ENCODE data around the gene METTL1. TPM values are rescaled to one million over a fixed set of nuclear protein-coding genes. Genes with fewer than 3 reads are reported as not detected.

METTL1 gene
- total and polyA plus RNA-seq, 7 experiments from 2014 or later, result 11.8 to 30.9 (median 16.0) TPM

DNA sequence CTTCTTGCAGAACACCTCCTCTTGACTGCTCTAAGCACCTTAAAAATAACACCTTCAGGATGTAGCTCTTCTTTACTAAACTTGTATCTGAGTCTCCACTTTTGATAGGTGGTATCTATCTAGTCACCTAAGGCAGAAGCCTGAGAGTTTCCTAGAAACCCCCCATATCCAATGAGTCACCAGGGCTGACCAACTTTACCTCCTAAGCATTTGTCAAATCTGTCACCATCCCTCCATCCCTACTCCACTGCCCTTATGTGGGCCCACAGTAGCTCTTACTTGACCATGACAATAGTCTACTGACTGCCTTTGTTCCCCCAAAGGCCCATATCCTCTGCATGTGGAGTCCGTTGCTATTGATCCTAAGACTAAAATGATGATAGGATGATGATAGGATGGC, 30.7 kb upstream of the METTL1 start:
- Mint-ChIP-seq H3K9me3 (no peaks in the 10 kb centered on the region), H3K27me3 (no peaks in the 10 kb centered on the region), H3K27ac (no peak overlapping the region), H3K4me3 (no peak overlapping the region), H3K4me1 (peaks cover 0 to 7% (median 0%) of the 10 kb centered on the region in 7 donors), H3K36me3 (peaks cover 5 to 34% (median 6%) of the 10 kb centered on the region in 5 donors)
- no peak for ATAC-seq
- Histone ChIP-seq H3K27me3 (ENCODE audit: control insufficient read depth in 2 of 2, insufficient read depth in 2 of 2, low read length in 2 of 2) (no peaks in the 10 kb centered on the region), H3K4me1 (ENCODE audit: control insufficient read depth in 2 of 2, insufficient read depth in 2 of 2, low read length in 2 of 2) (no peaks in the 10 kb centered on the region), H3K9me3 (ENCODE audit: control insufficient read depth in 2 of 3, low read length in 3 of 3) (no peaks in the 10 kb centered on the region), H3K4me3 (ENCODE audit: low read length) (no peak overlapping the region), H3K36me3 (ENCODE audit: control insufficient read depth in 2 of 3, insufficient read depth in 3 of 3, low read length in 3 of 3) (peaks cover 0 to 49% (median 9%) of the 10 kb centered on the region in 3 experiments), H3K27ac (ENCODE audit: low read depth, low read length) (no peak overlapping the region)
- POLR2A ChIA-PET, result interaction anchor here (1.0 to 1.6 kb wide), 2 partner anchors 20 to 44 kb away, joined by 3 to 4 read pairs; partner anchors contain the start of gene CTDSP2
- intact Hi-C loops (cut with micrococcal nuclease), result loop anchor here (1.0 kb wide), 4 partner anchors 29 to 103 kb away; no protein-coding TSS in a partner anchor
- CTCF ChIA-PET, result interaction anchor here (0.6 to 3.9 kb wide), 16 partner anchors 9 to 220 kb away, joined by 3 to 53 read pairs (median 5); no protein-coding TSS in a partner anchor
- no peak for DNase-seq

DNA sequence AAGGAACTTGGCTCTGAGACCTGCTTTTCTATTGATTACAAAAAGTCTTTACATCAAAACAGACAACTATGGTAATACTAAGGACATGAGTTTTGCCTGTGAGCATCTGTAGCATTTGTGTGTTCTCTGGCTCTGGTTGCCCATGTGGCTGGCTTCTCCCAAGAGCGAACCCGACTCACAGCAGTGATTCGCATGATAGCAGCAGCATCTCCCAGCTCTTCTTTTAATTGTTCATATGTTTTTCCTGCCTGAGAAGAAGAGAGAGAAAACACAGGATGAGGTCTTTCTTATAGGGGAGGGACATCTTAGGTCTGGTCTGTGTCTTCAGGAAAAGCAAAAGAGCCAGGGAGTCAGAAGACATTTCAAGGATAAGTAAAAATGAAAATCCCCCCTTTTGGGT, 29.1 kb upstream of the METTL1 start:
- peaks cover 5 to 35% (median 10%) of the 10 kb centered on the region in 5 donors for H3K36me3 Mint-ChIP-seq

GRCh38 chr12:57797933-57798332, 26.0 kb upstream of the METTL1 start:
- Mint-ChIP-seq H3K36me3 (peaks cover 5 to 43% (median 18%) of the 10 kb centered on the region in 5 donors), H3K27me3 (no peaks in the 10 kb centered on the region), H3K27ac (peak overlapping the region in 1 of 9 donors; percentile 52), H3K9me3 (no peaks in the 10 kb centered on the region), H3K4me1 (peaks cover 0 to 15% (median 0%) of the 10 kb centered on the region in 7 donors), H3K4me3 (no peak overlapping the region)
- no peaks in the 10 kb centered on the region for H3K27me3 ChIP-seq (ENCODE audit: control insufficient read depth in 2 of 2, insufficient read depth in 2 of 2, low read length in 2 of 2)
- no peak for ATAC-seq
- H3K27ac ChIP-seq (ENCODE audit: low read depth, low read length), result no peak overlapping the region
- H3K9me3 ChIP-seq (ENCODE audit: control insufficient read depth in 2 of 3, low read length in 3 of 3), result no peaks in the 10 kb centered on the region
- peaks cover 10 to 77% (median 19%) of the 10 kb centered on the region in 3 experiments for H3K36me3 ChIP-seq (ENCODE audit: control insufficient read depth in 2 of 3, insufficient read depth in 3 of 3, low read length in 3 of 3)
- intact Hi-C loops (cut with micrococcal nuclease), result no loop called here
- CTCF ChIA-PET, result no interaction called here
- no peaks in the 10 kb centered on the region for H3K4me1 ChIP-seq (ENCODE audit: control insufficient read depth in 2 of 2, insufficient read depth in 2 of 2, low read length in 2 of 2)
- DNase-seq, result no peak
- POLR2A ChIA-PET, result interaction anchor here (0.6 to 1.3 kb wide), 3 partner anchors 11 to 45 kb away, joined by 4 to 5 read pairs (median 4); no protein-coding TSS in a partner anchor
- no peak overlapping the region for H3K4me3 ChIP-seq (ENCODE audit: low read length)

More for the DNA sequence above, 29.1 kb upstream of the METTL1 start:
- intact Hi-C loops (cut with micrococcal nuclease), result no loop called here
- Histone ChIP-seq H3K27me3 (ENCODE audit: control insufficient read depth in 2 of 2, insufficient read depth in 2 of 2, low read length in 2 of 2) (no peaks in the 10 kb centered on the region), H3K27ac (ENCODE audit: low read depth, low read length) (no peak overlapping the region), H3K36me3 (ENCODE audit: control insufficient read depth in 2 of 3, insufficient read depth in 3 of 3, low read length in 3 of 3) (peaks cover 3 to 53% (median 9%) of the 10 kb centered on the region in 3 experiments), H3K4me1 (ENCODE audit: control insufficient read depth in 2 of 2, insufficient read depth in 2 of 2, low read length in 2 of 2) (no peaks in the 10 kb centered on the region), H3K9me3 (ENCODE audit: control insufficient read depth in 2 of 3, low read length in 3 of 3) (no peaks in the 10 kb centered on the region), H3K4me3 (ENCODE audit: low read length) (no peak overlapping the region)
- DNase-seq, result no peak
- ChIA-PET CTCF (interaction anchor here (1.0 to 3.9 kb wide), 2 partner anchors 35 to 103 kb away, joined by 3 to 53 read pairs; no protein-coding TSS in a partner anchor), POLR2A (no interaction called here)
- ATAC-seq, result no peak
- Mint-ChIP-seq H3K4me3 (no peak overlapping the region), H3K4me1 (peaks cover 0 to 6% (median 0%) of the 10 kb centered on the region in 7 donors), H3K27me3 (no peaks in the 10 kb centered on the region), H3K9me3 (no peaks in the 10 kb centered on the region), H3K27ac (peak overlapping the region in 1 of 9 donors; percentile 45)

- no peak for ATAC-seq
- Histone ChIP-seq H3K27me3 (ENCODE audit: control insufficient read depth in 2 of 2, insufficient read depth in 2 of 2, low read length in 2 of 2) (no peaks in the 10 kb centered on the region), H3K27ac (ENCODE audit: low read depth, low read length) (no peak overlapping the region), H3K4me1 (ENCODE audit: control insufficient read depth in 2 of 2, insufficient read depth in 2 of 2, low read length in 2 of 2) (no peaks in the 10 kb centered on the region), H3K9me3 (ENCODE audit: control insufficient read depth in 2 of 3, low read length in 3 of 3) (no peaks in the 10 kb centered on the region), H3K36me3 (ENCODE audit: control insufficient read depth in 2 of 3, insufficient read depth in 3 of 3, low read length in 3 of 3) (peaks cover 10 to 77% (median 19%) of the 10 kb centered on the region in 3 experiments), H3K4me3 (ENCODE audit: low read length) (no peak overlapping the region)
- intact Hi-C loops (cut with micrococcal nuclease), result no loop called here
- no peak for DNase-seq
- H3K36me3 Mint-ChIP-seq, result peaks cover 0 to 41% (median 19%) of the 10 kb centered on the region in 5 donors
- H3K27ac Mint-ChIP-seq, result peak overlapping the region in 2 of 9 donors; percentile 7 to 39
- H3K27me3 Mint-ChIP-seq, result no peaks in the 10 kb centered on the region
- POLR2A ChIA-PET, result no interaction called here
- no peak overlapping the region for H3K4me3 Mint-ChIP-seq
- CTCF ChIA-PET, result interaction anchor here (1.2 kb wide), 1 partner anchor 62 kb away, joined by 5 read pairs; no protein-coding TSS in a partner anchor
- H3K9me3 Mint-ChIP-seq, result no peaks in the 10 kb centered on the region
- H3K4me1 Mint-ChIP-seq, result peaks cover 0 to 15% (median 0%) of the 10 kb centered on the region in 7 donors
Observed at GRCh38 chr12:57796996-57797395, 25.1 kb upstream of the METTL1 start.

DNA sequence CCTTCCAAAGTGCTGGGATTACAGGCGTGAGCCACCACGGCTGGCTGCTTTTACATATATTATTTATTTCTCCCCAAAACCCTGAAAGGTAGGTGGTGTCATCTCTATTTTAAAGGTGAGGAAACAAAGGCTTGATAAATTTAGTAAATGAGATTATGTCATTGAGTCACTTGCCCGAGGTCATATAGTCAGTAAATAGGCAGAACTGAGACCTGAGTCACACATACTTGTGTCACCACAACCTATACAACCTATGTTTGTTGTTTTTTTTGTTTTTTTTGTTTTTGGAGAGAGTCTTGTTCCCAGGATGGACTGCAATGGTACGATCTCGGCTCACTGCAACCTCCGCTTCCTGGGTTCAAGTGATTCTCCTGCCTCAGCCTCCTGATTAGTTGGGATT, 23.4 kb upstream of the METTL1 start:
- no peaks in the 10 kb centered on the region for H3K9me3 Mint-ChIP-seq
- Histone ChIP-seq H3K36me3 (ENCODE audit: control insufficient read depth in 2 of 3, insufficient read depth in 3 of 3, low read length in 3 of 3) (peaks cover 10 to 74% (median 19%) of the 10 kb centered on the region in 3 experiments), H3K4me1 (ENCODE audit: control insufficient read depth in 2 of 2, insufficient read depth in 2 of 2, low read length in 2 of 2) (peaks cover 0 to 3% of the 10 kb centered on the region in 2 donors), H3K4me3 (ENCODE audit: low read length) (no peak overlapping the region), H3K27ac (ENCODE audit: low read depth, low read length) (no peak overlapping the region), H3K9me3 (ENCODE audit: control insufficient read depth in 2 of 3, low read length in 3 of 3) (no peaks in the 10 kb centered on the region), H3K27me3 (ENCODE audit: control insufficient read depth in 2 of 2, insufficient read depth in 2 of 2, low read length in 2 of 2) (no peaks in the 10 kb centered on the region)
- no peak for ATAC-seq
- peaks cover 0 to 43% (median 21%) of the 10 kb centered on the region in 5 donors for H3K36me3 Mint-ChIP-seq
- peak overlapping the region in 1 of 9 donors; percentile 56 for H3K27ac Mint-ChIP-seq
- no peak for DNase-seq
- intact Hi-C loops (cut with micrococcal nuclease), result no loop called here
- ChIA-PET CTCF (no interaction called here), POLR2A (no interaction called here)
- H3K4me3 Mint-ChIP-seq, result no peak overlapping the region
- no peaks in the 10 kb centered on the region for H3K27me3 Mint-ChIP-seq
- peaks cover 0 to 19% (median 1%) of the 10 kb centered on the region in 7 donors for H3K4me1 Mint-ChIP-seq

DNA sequence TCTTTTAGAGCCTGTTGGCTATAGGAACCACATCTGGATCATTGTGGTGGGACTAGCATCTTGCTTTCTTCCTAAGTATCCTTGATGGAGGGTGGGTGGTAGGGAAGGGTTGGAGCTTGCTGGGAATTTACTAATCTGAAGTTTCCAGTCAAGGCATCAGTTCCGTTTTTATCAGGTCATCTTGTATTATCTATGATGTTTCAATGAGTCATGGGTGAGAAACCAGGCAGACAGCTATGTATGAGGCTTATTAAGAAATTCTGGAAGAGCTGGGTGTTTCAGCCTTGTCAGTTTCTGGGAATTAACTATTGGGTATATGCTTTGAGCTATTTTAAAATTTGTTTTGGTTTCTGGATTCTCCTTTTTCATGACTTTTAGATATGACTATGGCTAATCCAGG, 22.0 kb upstream of the METTL1 start:
- H3K27me3 Mint-ChIP-seq, result no peaks in the 10 kb centered on the region
- Histone ChIP-seq H3K4me1 (ENCODE audit: control insufficient read depth in 2 of 2, insufficient read depth in 2 of 2, low read length in 2 of 2) (peaks cover 0 to 3% of the 10 kb centered on the region in 2 donors), H3K36me3 (ENCODE audit: control insufficient read depth in 2 of 3, insufficient read depth in 3 of 3, low read length in 3 of 3) (peaks cover 10 to 71% (median 10%) of the 10 kb centered on the region in 3 experiments), H3K4me3 (ENCODE audit: low read length) (no peak overlapping the region), H3K27me3 (ENCODE audit: control insufficient read depth in 2 of 2, insufficient read depth in 2 of 2, low read length in 2 of 2) (no peaks in the 10 kb centered on the region), H3K9me3 (ENCODE audit: control insufficient read depth in 2 of 3, low read length in 3 of 3) (no peaks in the 10 kb centered on the region), H3K27ac (ENCODE audit: low read depth, low read length) (no peak overlapping the region)
- no peaks in the 10 kb centered on the region for H3K9me3 Mint-ChIP-seq
- peak overlapping the region in 1 of 9 donors; percentile 43 for H3K27ac Mint-ChIP-seq
- CTCF ChIA-PET, result interaction anchor here (0.8 to 1.3 kb wide), 6 partner anchors 9 to 34 kb away, joined by 3 to 6 read pairs (median 3); partner anchors contain the start of gene AVIL
- ATAC-seq (no peak), DNase-seq (no peak)
- peaks cover 0 to 38% (median 17%) of the 10 kb centered on the region in 5 donors for H3K36me3 Mint-ChIP-seq
- H3K4me1 Mint-ChIP-seq, result peaks cover 0 to 16% (median 4%) of the 10 kb centered on the region in 7 donors
- no peak overlapping the region for H3K4me3 Mint-ChIP-seq
- intact Hi-C loops (cut with micrococcal nuclease), result no loop called here
- POLR2A ChIA-PET, result interaction anchor here (0.7 kb wide), 1 partner anchor 38 kb away, joined by 3 read pairs; no protein-coding TSS in a partner anchor

Measured in naive thymus-derived CD4-positive, alpha-beta T cell (primary cell).